ENCODE measurements around the gene LIAS.

DNA sequence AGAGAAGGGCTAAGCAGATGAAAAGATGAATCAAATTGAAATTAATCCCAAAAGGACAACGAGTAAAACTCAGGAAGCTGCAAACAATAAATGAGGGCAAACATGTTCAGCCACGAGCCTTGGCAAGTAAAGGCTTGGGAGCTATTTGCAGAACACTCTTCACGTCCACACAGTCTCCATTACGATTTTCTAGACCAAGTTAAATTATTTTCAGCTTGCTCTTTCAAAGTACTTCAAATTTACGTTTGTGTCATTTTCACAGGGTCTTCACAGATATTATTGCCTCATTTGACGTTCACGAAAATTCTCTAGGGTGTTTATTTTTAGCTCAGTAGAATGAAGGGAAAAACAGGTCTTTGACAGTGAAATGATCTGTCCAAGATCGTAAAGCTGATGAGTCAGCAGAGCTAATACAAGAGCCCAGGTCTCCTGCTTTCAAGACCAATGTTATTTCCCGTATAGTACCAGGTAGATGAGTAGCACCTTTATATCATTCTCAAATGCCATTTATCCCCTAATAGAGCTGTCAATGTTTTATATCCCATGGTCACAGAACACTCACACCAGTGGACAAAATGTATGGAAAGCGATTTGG, 31.2 kb upstream of the LIAS start:
- TF ChIP-seq CTCF (conservative IDR thresholded peaks at IDR 0.05 in 1 of 2, IDR thresholded peaks at IDR 0.05 in 1 of 2; ENCODE audit: extremely low read depth in 1 of 2, insufficient read depth in 1 of 2, low read depth in 1 of 2, low read length in 2 of 2): no peak
- no peak for TF ChIP-seq EZH2 (IDR thresholded peaks at IDR 0.05; ENCODE audit: borderline replicate concordance, low read length)

All from mammary epithelial cell (primary cell).